GM19467 (cell line): Measurements from ENCODE around the gene RPL12.
A peak's percentile ranks its signal among the peaks of the same experiment; 100 is the strongest.

ENCODE experiments used
- ATAC-seq: cut with Tn5 transposase; IDR thresholded peaks from one replicate; pipeline ENCODE4 v1.9.1; 2021; ENCODE audit warnings: mild to moderate bottlenecking, moderate library complexity; ENCODE audit not compliant: unreplicated experiment

RPL12 gene

DNA sequence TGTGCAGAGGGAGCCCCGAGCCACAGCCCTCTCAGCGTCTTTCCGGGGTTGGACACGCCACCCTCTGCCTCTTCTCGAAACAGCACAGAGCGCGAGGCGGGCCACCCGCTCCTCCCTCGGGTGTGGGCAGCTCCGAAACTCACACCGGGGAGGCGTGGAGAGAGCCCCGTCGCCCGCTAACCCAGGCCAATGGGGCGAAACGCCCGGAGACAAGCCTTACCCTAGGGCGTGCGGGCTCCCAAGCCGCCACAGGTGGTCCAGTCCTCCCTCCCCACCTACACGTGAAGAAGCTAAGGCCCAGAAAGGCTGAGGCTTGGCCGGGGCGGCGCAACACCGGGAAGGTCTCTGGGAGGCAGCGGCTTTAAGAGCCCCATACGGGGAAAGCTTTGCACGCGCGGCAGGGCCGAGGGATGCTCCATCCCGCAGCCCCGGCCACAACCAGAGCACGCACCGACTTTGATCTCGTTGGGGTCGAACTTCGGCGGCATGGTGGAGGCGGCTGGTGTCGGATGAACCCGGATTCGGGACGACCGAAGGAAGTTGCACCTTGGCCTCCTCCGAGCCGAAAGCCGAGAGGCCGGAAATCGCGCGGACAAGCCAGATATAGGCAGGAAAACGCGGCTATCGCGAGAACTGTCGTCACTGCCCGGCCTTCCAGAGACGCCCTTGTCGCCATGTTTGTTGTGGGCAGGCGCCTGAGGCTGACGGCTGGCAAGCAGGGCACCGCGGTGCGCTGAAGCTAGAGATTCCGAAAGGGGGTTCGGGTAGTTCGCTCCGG is at the start of gene RPL12, which contains the start of gene LRSAM1:
Gene RPL12, minus strand, starts transcription at position 577 of the 778 bp plus-strand sequence. Its CDS starts 89 bp downstream, at position 488.
Gene LRSAM1, plus strand, starts transcription at position 681 of the 778 bp plus-strand sequence. CDS start 3,018 bp downstream, outside the sequence.
- ATAC-seq, result peak; percentile 54

DNA sequence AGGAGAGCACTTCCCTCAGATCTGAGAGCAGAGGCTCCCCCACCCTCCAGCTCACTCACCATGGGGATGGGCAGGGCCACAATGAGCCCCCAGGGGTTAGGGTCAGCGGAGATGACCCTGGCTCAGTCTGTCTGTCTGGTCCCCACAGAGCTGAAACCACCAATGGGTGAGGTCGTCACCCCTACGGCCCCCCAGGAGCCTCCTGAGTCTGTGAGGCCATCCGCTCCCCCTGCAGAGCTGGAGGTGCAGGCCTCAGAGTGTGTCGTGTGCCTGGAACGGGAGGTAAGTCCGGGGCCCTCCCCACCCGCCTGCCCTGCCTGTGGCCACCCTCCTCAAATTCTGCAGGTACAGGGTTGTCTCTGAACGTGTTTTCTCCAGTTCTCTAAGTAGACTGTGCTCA is 49.7 kb upstream of the RPL12 start:
- no peak for ATAC-seq

GRCh38 chr9:127500399-127500798 is 49.2 kb upstream of the RPL12 start:
- no peak for ATAC-seq

GRCh38 chr9:127498298-127498697 is 47.1 kb upstream of the RPL12 start:
- no peak for ATAC-seq

- no peak for ATAC-seq
These were observed 46.6 kb upstream of the RPL12 start for GRCh38 chr9:127497656-127498290.

DNA sequence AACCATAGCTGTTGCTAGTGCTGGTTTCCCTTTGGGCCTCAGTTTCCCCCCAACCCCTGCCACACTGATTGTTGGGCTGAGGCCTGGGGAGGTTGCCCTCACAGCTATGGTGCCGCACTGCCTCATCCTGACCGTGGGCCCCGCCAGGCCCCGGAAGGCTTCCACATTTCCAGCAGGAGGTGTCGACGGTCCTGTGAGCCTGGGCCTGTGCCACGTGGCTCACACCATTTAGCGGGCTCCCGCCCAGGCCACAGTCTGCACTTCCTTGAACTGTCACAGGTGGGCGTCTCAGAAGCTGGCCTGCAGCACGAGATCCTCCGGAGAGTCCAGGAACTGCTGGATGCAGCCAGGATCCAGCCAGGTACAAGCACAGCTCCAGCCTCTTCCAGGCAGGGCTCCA is 45.8 kb upstream of the RPL12 start:
- ATAC-seq, result no peak

- ATAC-seq, result no peak
These were observed 44.8 kb upstream of the RPL12 start for GRCh38 chr9:127495884-127496555.

GRCh38 chr9:127494304-127494702 is 43.1 kb upstream of the RPL12 start:
- no peak for ATAC-seq

- no peak for ATAC-seq
These were observed 42.5 kb upstream of the RPL12 start for GRCh38 chr9:127493592-127494303.

GRCh38 chr9:127492616-127493015 is 41.4 kb upstream of the RPL12 start:
- no peak for ATAC-seq

GRCh38 chr9:127491516-127491915 is 40.3 kb upstream of the RPL12 start:
- ATAC-seq, result no peak

DNA sequence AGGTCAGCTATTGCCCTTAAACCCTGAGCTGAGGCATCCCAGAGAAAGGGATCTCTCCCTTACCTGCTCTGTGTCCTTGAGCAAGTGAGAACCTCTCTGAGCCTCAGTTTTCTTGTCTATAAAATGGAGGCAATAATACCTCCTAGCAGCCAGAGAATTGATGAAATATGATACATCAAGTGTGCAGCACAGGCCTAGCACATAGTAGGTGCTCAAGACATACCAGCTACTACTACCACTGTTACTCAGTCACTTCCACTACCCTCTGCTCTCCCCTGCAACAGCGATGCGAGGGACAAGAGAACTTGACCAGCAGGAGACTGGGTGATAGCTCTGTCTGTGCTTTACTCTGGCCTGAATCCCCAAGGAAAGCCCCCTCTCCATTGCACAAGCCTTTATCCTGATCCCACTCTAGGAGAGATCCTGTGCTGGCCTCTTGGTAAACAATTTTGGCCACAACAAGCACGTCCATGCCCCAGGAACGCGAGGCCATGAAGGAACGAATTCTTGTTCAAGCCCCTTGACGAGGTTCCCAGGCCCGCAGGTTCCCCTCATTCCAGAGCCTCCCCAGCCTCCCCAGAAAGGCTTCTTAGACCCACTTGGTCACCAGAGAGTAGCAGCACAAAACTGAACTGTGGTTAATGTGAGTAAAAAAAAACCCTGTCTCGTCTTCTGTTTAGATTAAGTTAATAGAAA is 39.5 kb upstream of the RPL12 start:
- ATAC-seq, result no peak

DNA sequence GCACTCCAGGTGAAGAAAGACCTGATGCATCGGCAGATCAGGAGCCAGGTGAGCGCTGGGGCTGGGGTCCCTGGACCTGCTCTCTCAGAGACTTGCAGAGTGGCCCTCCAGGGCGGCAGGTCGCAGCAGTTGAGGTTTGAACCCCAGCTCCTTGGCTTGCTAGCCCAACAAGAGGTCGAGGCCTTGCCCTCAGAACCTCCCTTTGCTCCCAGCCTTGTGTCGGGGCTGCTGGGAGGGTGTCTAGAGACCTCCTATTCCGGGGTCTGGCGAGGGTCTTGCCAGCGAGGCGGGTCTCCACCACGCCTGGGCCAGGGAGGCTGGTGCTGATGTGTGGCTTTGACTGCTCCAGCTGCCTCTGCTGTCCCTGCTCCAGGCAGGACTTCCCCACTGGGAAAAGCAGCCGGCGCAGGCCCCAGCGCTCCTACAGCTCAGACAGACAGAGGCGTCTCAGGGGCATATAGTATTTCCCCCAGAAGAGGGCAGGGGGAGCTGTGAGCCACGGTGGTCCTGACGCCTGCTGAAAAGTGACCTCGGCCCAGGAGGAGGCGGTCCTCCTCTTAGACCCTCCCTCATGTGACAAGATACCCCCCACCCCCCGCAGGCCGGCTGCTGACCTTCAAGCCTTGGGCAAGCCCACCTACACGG is 38.4 kb upstream of the RPL12 start:
- no peak for ATAC-seq

- ATAC-seq, result no peak
These were observed 37.7 kb upstream of the RPL12 start for GRCh38 chr9:127488946-127489345.

DNA sequence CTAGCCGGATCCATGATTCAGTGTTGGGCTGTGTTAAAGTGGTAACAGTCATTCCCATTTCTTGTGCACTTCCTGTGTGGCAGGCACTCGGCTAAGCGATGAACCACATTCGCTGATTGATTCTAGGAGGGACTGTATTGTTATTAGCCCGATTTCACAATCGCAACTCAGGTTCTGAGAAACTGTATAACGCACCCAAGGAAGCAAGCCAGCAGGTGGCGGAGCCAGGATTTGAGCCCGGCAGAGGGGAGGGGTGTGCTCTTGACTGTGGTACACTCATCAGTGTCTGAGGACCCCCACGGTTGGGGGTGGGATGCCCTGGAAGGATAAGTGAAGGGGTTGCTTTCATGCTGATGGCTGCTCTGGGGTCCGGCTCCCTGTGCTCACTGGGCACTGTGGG is 34.8 kb upstream of the RPL12 start:
- no peak for ATAC-seq

GRCh38 chr9:127482662-127483061 is 31.5 kb upstream of the RPL12 start:
- no peak for ATAC-seq

DNA sequence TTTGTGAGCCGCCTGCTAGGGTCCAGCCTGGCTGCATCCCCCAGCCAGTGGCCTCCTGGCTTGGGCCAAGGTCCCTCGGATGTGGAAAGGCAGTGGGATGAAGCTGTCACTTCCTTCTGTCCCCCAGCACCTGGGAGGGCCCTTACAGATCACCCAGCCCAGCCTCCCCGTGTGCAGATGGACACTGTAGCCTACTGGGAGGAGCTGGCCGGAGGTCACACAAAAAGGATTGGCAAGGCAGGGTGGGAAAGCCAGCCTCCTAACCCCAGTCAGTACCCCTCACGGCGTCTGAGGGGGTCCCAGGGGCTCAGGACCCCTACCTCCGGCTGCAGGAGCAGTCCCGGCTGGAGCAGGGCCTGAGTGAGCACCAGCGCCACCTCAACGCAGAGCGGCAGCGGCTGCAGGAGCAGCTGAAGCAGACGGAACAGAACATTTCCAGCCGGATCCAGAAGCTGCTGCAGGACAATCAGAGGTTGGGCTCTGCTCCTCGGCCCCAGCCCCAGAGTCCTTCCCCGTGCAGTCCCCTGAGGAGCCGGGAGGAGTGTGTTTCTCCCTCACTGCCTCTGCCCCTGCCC is 28.4 kb upstream of the RPL12 start:
- ATAC-seq, result no peak

- ATAC-seq, result no peak
These were observed 23.4 kb upstream of the RPL12 start for GRCh38 chr9:127474592-127474991.

GRCh38 chr9:127473932-127474331 is 22.7 kb upstream of the RPL12 start:
- no peak for ATAC-seq

DNA sequence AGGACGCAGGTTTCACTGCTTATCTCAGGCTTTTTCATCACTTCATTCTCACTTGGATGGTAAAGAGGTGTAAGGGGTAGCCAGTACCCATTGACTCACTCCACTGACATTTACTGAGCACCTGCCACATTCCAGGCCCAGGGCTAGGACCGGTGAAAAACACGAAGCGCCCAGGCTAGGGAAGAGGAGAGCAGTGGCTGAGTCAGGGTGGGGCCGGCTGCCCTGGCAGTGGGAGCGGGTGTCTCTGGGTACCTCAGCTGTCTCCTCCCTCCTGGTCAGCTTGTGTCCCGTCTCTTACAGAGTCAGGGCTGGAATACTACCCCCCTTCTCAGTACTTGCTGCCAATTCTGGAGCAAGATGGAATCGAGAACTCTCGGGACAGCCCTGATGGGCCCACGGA is 22.3 kb upstream of the RPL12 start:
- ATAC-seq, result no peak
